Cerebellar nuclear complex (tissue), 1 donor: ENCODE results near the gene DYSF.

ENCODE experiments used
- DNase-seq, 2 experiments: peaks; one replicate each; lab custom pipeline; 2025; lab: John Stamatoyannopoulos, UW

Gene DYSF

GRCh38 chr2:71711133-71711855 is 257.9 kb downstream of the DYSF start:
- no peak for DNase-seq

GRCh38 chr2:71712158-71712818 is 258.9 kb downstream of the DYSF start:
- no peak for DNase-seq

GRCh38 chr2:71713581-71714580 is 260.5 kb downstream of the DYSF start:
- DNase-seq: no peak

GRCh38 chr2:71714601-71715240 is 261.4 kb downstream of the DYSF start:
- no peak for DNase-seq

- no peak for DNase-seq
Observed at GRCh38 chr2:71715241-71715750, 261.9 kb downstream of the DYSF start.

GRCh38 chr2:71715951-71716696 is 262.8 kb downstream of the DYSF start:
- DNase-seq: no peak

GRCh38 chr2:71716697-71717624 is 263.6 kb downstream of the DYSF start:
- DNase-seq: no peak

GRCh38 chr2:71718686-71719085 is 265.3 kb downstream of the DYSF start:
- DNase-seq: no peak

GRCh38 chr2:71719520-71720282 is 266.3 kb downstream of the DYSF start:
- no peak for DNase-seq

- DNase-seq: no peak
Observed at GRCh38 chr2:71720283-71720560, 266.9 kb downstream of the DYSF start.

GRCh38 chr2:71720596-71721361 is 267.4 kb downstream of the DYSF start:
- no peak for DNase-seq

GRCh38 chr2:71721362-71721665 is 268.0 kb downstream of the DYSF start:
- no peak for DNase-seq

GRCh38 chr2:71721669-71722068 is 268.3 kb downstream of the DYSF start:
- no peak for DNase-seq

GRCh38 chr2:71722286-71722685 is 268.9 kb downstream of the DYSF start:
- no peak for DNase-seq

GRCh38 chr2:71724793-71725192 is 271.4 kb downstream of the DYSF start:
- DNase-seq: no peak

GRCh38 chr2:71725836-71726235 is 272.5 kb downstream of the DYSF start:
- DNase-seq: no peak

- no peak for DNase-seq
Observed at GRCh38 chr2:71727562-71727961, 274.2 kb downstream of the DYSF start.

- DNase-seq: no peak
Observed at GRCh38 chr2:71728036-71728435, 274.7 kb downstream of the DYSF start.
